Mucosa of descending colon (tissue), 3 donors: ENCODE data around the gene TSKS. TPM values are rescaled to one million over a fixed set of nuclear protein-coding genes. Genes with fewer than 3 reads are reported as not detected.

ENCODE experiments used
- ATAC-seq: fragments of 200-7000 bp; cut with Tn5 transposase; one replicate; pipeline ENCODE4 v1.9.1; 2020; ENCODE audit warnings: mild to moderate bottlenecking, moderate library complexity
- DNase-seq, 3 donors: peaks; one replicate each; pipeline ENCODE4 v3.0.0-alpha.2; 2020
- H3K36me3 ChIP-seq: fragments of 200-600 bp; one replicate; pipeline ENCODE4 v1.8.0; 2021; ENCODE audit warnings: low read depth, mild to moderate bottlenecking
- H3K4me1 ChIP-seq: fragments of 200-600 bp; one replicate; pipeline ENCODE4 v1.8.0; 2021; ENCODE audit warnings: low read depth, mild to moderate bottlenecking
- H3K4me3 ChIP-seq: fragments of 200-600 bp; one replicate; pipeline ENCODE4 v1.8.0; 2021; ENCODE audit warnings: mild to moderate bottlenecking
- H3K9me3 ChIP-seq: fragments of 200-600 bp; one replicate; pipeline ENCODE4 v1.8.0; 2021; ENCODE audit warnings: mild to moderate bottlenecking
- CTCF ChIP-seq: fragments of 200-600 bp; IDR thresholded peaks from one replicate; pipeline ENCODE4 v1.8.0; 2022; ENCODE audit warnings: antibody characterized with exemption, mild to moderate bottlenecking
- intact Hi-C, 2 donors: fragments of 100-400 bp; cut with DNase I in 1 of 2; cut with micrococcal nuclease in 1 of 2; formaldehyde crosslinking; loops; one replicate each; pipeline versions ENCODE4 v1.11.0 to v1.11.1; 2022; cut with DNase I, micrococcal nuclease
- total RNA-seq, 3 donors: library from RNA; stranded (reverse); fragmentation: NEBNext Ultra II Directional in 2 of 3; extraction: Animal tissue kit (Norgen Biotek cat#: 25700) in 2 of 3; gene quantifications; one replicate each; pipeline versions ENCODE4 v1.2.1 to v1.2.4, GENCODE V29; 2021 to 2023
- donor health status: DM: no; HTN: no; CAD: no; lungs with moderate emphysema.
- donor health status: DM: no; HTN: no; CAD: no.
- donor health status: DM: no; HTN: yes; CAD: no.

The TSKS gene
- total RNA-seq, 3 donors from 2014 or later, result 0.35 TPM; not detected in 2

- Histone ChIP-seq H3K4me3 (no peak overlapping the region), H3K9me3 (no peaks in the 10 kb centered on the region), H3K36me3 (peaks cover 11% of the 10 kb centered on the region), H3K4me1 (no peaks in the 10 kb centered on the region)
- TF ChIP-seq CTCF, result no peak
- no peak for DNase-seq
- intact Hi-C loops, result no loop called here
- no peak for ATAC-seq
These were observed 29.9 kb upstream of the TSKS start for GRCh38 chr19:49792829-49793560.

GRCh38 chr19:49791776-49792445 is 28.8 kb upstream of the TSKS start:
- Histone ChIP-seq H3K9me3 (no peaks in the 10 kb centered on the region), H3K4me3 (no peak overlapping the region), H3K36me3 (peaks cover 11% of the 10 kb centered on the region), H3K4me1 (no peaks in the 10 kb centered on the region)
- intact Hi-C loops, result no loop called here
- no peak for TF ChIP-seq CTCF
- no peak for DNase-seq
- ATAC-seq, result no peak

- DNase-seq, result no peak
- Histone ChIP-seq H3K9me3 (no peaks in the 10 kb centered on the region), H3K4me1 (no peaks in the 10 kb centered on the region), H3K36me3 (peaks cover 5% of the 10 kb centered on the region), H3K4me3 (no peak overlapping the region)
- TF ChIP-seq CTCF, result no peak
- ATAC-seq, result peak; percentile 44
- intact Hi-C loops, result no loop called here
These were observed 27.8 kb upstream of the TSKS start for GRCh38 chr19:49790866-49791265.

- TF ChIP-seq CTCF, result no peak
- Histone ChIP-seq H3K9me3 (no peaks in the 10 kb centered on the region), H3K4me3 (no peak overlapping the region), H3K4me1 (no peaks in the 10 kb centered on the region), H3K36me3 (peaks cover 5% of the 10 kb centered on the region)
- DNase-seq (no peak), ATAC-seq (no peak)
- intact Hi-C loops, result no loop called here
These were observed 25.8 kb upstream of the TSKS start for GRCh38 chr19:49788857-49789256.

GRCh38 chr19:49787746-49788145 is 24.6 kb upstream of the TSKS start:
- Histone ChIP-seq H3K36me3 (peaks cover 1% of the 10 kb centered on the region), H3K4me1 (no peaks in the 10 kb centered on the region), H3K4me3 (no peak overlapping the region), H3K9me3 (no peaks in the 10 kb centered on the region)
- no peak for TF ChIP-seq CTCF
- intact Hi-C loops, result no loop called here
- ATAC-seq (no peak), DNase-seq (no peak)
